HG03457 (cell line): Measurements from ENCODE around the gene DOCK9.
"Not testable (repeated sequence)": the region's sequence is repeated elsewhere in the genome, so short reads cannot be mapped to it uniquely, and the experiment has no call there.

Experiments used
- ATAC-seq: cut with Tn5 transposase; IDR thresholded peaks from one replicate; pipeline ENCODE4 v1.9.1; 2021; ENCODE audit warnings: moderate number of reproducible peaks; ENCODE audit not compliant: unreplicated experiment

Gene DOCK9

GRCh38 chr13:98921786-98922185 is 56.1 kb downstream of the DOCK9 start:
- ATAC-seq: no peak

- no peak for ATAC-seq
Measured at GRCh38 chr13:98921015-98921580, 56.8 kb downstream of the DOCK9 start.

GRCh38 chr13:98919566-98919965 is 58.3 kb downstream of the DOCK9 start:
- no peak for ATAC-seq

GRCh38 chr13:98918771-98919170 is 59.1 kb downstream of the DOCK9 start:
- no peak for ATAC-seq

GRCh38 chr13:98917116-98917515 is 60.7 kb downstream of the DOCK9 start:
- ATAC-seq: no peak

GRCh38 chr13:98916403-98916802 is 61.5 kb downstream of the DOCK9 start:
- ATAC-seq: no peak

GRCh38 chr13:98915981-98916380 is 61.9 kb downstream of the DOCK9 start:
- no peak for ATAC-seq

GRCh38 chr13:98915563-98915962 is 62.3 kb downstream of the DOCK9 start:
- ATAC-seq: no peak

GRCh38 chr13:98913741-98914140 is 64.1 kb downstream of the DOCK9 start:
- ATAC-seq: no peak

GRCh38 chr13:98912846-98913245 is 65.0 kb downstream of the DOCK9 start:
- ATAC-seq: no peak

- ATAC-seq: peak; percentile 63
Measured at GRCh38 chr13:98910501-98910951, 67.3 kb downstream of the DOCK9 start.

- ATAC-seq: no peak
Measured at GRCh38 chr13:98909016-98909415, 68.8 kb downstream of the DOCK9 start.

- ATAC-seq: no peak
Measured at GRCh38 chr13:98906746-98907502, 70.9 kb downstream of the DOCK9 start.

- ATAC-seq: no peak
Measured at GRCh38 chr13:98905199-98905598, 72.7 kb downstream of the DOCK9 start.

GRCh38 chr13:98900442-98900841 is 77.4 kb downstream of the DOCK9 start:
- no peak for ATAC-seq

GRCh38 chr13:98897706-98898105 is 80.2 kb downstream of the DOCK9 start:
- no peak for ATAC-seq

GRCh38 chr13:98896868-98897144 is 81.1 kb downstream of the DOCK9 start:
- ATAC-seq: no peak

- no peak for ATAC-seq
Measured at GRCh38 chr13:98896083-98896867, 81.6 kb downstream of the DOCK9 start.

- not testable (repeated sequence) for ATAC-seq
Measured at GRCh38 chr13:98894814-98895213, 83.0 kb downstream of the DOCK9 start.

GRCh38 chr13:98893371-98893770 is 84.5 kb downstream of the DOCK9 start:
- ATAC-seq: no peak

GRCh38 chr13:98892821-98893220 is 85.0 kb downstream of the DOCK9 start:
- ATAC-seq: no peak

- no peak for ATAC-seq
Measured at GRCh38 chr13:98892077-98892476, 85.8 kb downstream of the DOCK9 start.
